ENCODE results near the gene ROR1. TPM values are rescaled to one million over a fixed set of nuclear protein-coding genes. Genes with fewer than 3 reads are reported as not detected.

The ROR1 gene
- total RNA-seq, 2 donors from 2014 or later, result 12.9 to 40.8 TPM

- Histone ChIP-seq H3K27me3 (no peaks in the 10 kb centered on the region), H3K36me3 (no peaks in the 10 kb centered on the region), H3K9me3 (no peaks in the 10 kb centered on the region), H3K4me1 (peaks cover 0 to 16% of the 10 kb centered on the region in 2 donors), H3K4me3 (no peak overlapping the region), H3K27ac (no peak overlapping the region)
- TF ChIP-seq CTCF (IDR thresholded peaks at IDR 0.05), result no peak
- DNase-seq (ENCODE audit: low spot score), result no peak
Observed at GRCh38 chr1:63896755-63897154, 122.9 kb downstream of the ROR1 start.

GRCh38 chr1:63898428-63899196 is 124.8 kb downstream of the ROR1 start:
- DNase-seq (ENCODE audit: low spot score), result no peak
- no peaks in the 10 kb centered on the region for H3K9me3 ChIP-seq
- H3K36me3 ChIP-seq, result no peaks in the 10 kb centered on the region
- no peaks in the 10 kb centered on the region for H3K27me3 ChIP-seq
- H3K4me3 ChIP-seq, result no peak overlapping the region
- H3K27ac ChIP-seq, result no peak overlapping the region
- no peak for TF ChIP-seq CTCF (IDR thresholded peaks at IDR 0.05)
- peaks cover 0 to 12% of the 10 kb centered on the region in 2 donors for H3K4me1 ChIP-seq

GRCh38 chr1:63901094-63901493 is 127.3 kb downstream of the ROR1 start:
- Histone ChIP-seq H3K27ac (no peak overlapping the region), H3K4me3 (no peak overlapping the region), H3K4me1 (peaks cover 0 to 7% of the 10 kb centered on the region in 2 donors), H3K36me3 (no peaks in the 10 kb centered on the region), H3K27me3 (no peaks in the 10 kb centered on the region), H3K9me3 (no peaks in the 10 kb centered on the region)
- TF ChIP-seq CTCF (IDR thresholded peaks at IDR 0.05), result no peak
- no peak for DNase-seq (ENCODE audit: low spot score)

- Histone ChIP-seq H3K4me1 (peaks cover 0 to 7% of the 10 kb centered on the region in 2 donors), H3K4me3 (no peak overlapping the region)
Observed at GRCh38 chr1:63902844-63903589, 129.2 kb downstream of the ROR1 start.

GRCh38 chr1:63903947-63904610 is 130.3 kb downstream of the ROR1 start:
- H3K36me3 ChIP-seq, result no peaks in the 10 kb centered on the region
- H3K27ac ChIP-seq, result no peak overlapping the region
- H3K9me3 ChIP-seq, result no peaks in the 10 kb centered on the region
- no peak for DNase-seq (ENCODE audit: low spot score)
- no peak for TF ChIP-seq CTCF (IDR thresholded peaks at IDR 0.05)
- H3K27me3 ChIP-seq, result no peaks in the 10 kb centered on the region
- H3K4me3 ChIP-seq, result no peak overlapping the region
- peaks cover 0 to 7% of the 10 kb centered on the region in 2 donors for H3K4me1 ChIP-seq

More at GRCh38 chr1:63902844-63903589, 129.2 kb downstream of the ROR1 start:
- Histone ChIP-seq H3K27ac (no peak overlapping the region), H3K9me3 (no peaks in the 10 kb centered on the region), H3K27me3 (no peaks in the 10 kb centered on the region), H3K36me3 (no peaks in the 10 kb centered on the region)
- TF ChIP-seq CTCF (IDR thresholded peaks at IDR 0.05), result no peak
- DNase-seq (ENCODE audit: low spot score), result no peak

Data from right atrium auricular region (tissue), 2 donors.